Adipose tissue (tissue), 3 donors: ENCODE measurements around the gene OR5B17. TPM values are rescaled to one million over a fixed set of nuclear protein-coding genes. Genes with fewer than 3 reads are reported as not detected.
"Not testable (repeated sequence)": the region's sequence is repeated elsewhere in the genome, so short reads cannot be mapped to it uniquely, and the experiment has no call there.

ENCODE experiments used
- H3K27ac ChIP-seq: one replicate; pipeline ENCODE4 v1.5.1; 2013; ENCODE audit warnings: low read depth, low read length
- WGBS, 3 donors: extraction: QIAGEN DNeasy Blood & Tissue Kit; methylation state at CpG; one replicate each; pipeline ENCODE4 v1.1.7; 2013; 5-methylcytosine and 5-hydroxymethylcytosine counted together
- polyA plus RNA-seq, 3 donors: library from polyadenylated mRNA; stranded (reverse); fragments of 200-250 nt; gene quantifications; one replicate each; pipeline ENCODE4 v1.2.3, GENCODE V29; 2013
- donor health status: healthy with polysubstance abuse.
- donor health status: Bipolar disorder and iron deficiency.
- donor health status: healthy.

Gene OR5B17
- polyA plus RNA-seq, result not detected

- 40 to 48% (median 47%) methylated on average over 1 of the region's 1 CpG for WGBS, 3 donors
- H3K27ac ChIP-seq, result no peak within 1 kb of the TSS
These were observed at the start of gene OR5B17 for GRCh38 chr11:58358969-58359368. TSS of gene OR5B17 (minus strand) at chr11:58359069. CDS start at chr11:58359069, 0 bp downstream.

- no peak within 1 kb of the TSS for H3K27ac ChIP-seq
- WGBS, 3 donors, result 51 to 72% (median 70%) methylated on average over 1 of the region's 1 CpG
These were observed 47.9 kb upstream of the OR5B17 start, which contains the start of gene OR5B3 for GRCh38 chr11:58406774-58407173. TSS of gene OR5B3 (minus strand) at chr11:58406874. CDS start at chr11:58403409, 3,465 bp downstream.

GRCh38 chr11:58399622-58400021, 40.8 kb upstream of the OR5B17 start:
- WGBS, 3 donors, result 86 to 92% (median 88%) methylated on average over 1 of the region's 2 CpGs
- not testable (repeated sequence) for H3K27ac ChIP-seq

- WGBS, 3 donors, result 78 to 85% (median 79%) methylated on average over 2 of the region's 2 CpGs
- H3K27ac ChIP-seq, result no peak overlapping the region
These were observed 36.7 kb upstream of the OR5B17 start for GRCh38 chr11:58395581-58395980.

- no peak overlapping the region for H3K27ac ChIP-seq
These were observed 35.3 kb upstream of the OR5B17 start for GRCh38 chr11:58394195-58394594.

- no peak overlapping the region for H3K27ac ChIP-seq
- 24 to 33% (median 33%) methylated on average over 1 of the region's 1 CpG for WGBS, 3 donors
These were observed 33.9 kb upstream of the OR5B17 start for GRCh38 chr11:58392746-58393145.

GRCh38 chr11:58391879-58392278, 33.0 kb upstream of the OR5B17 start:
- no peak overlapping the region for H3K27ac ChIP-seq
- 95 to 98% (median 96%) methylated on average over 1 of the region's 1 CpG for WGBS, 3 donors

- WGBS, 3 donors, result 76 to 86% (median 85%) methylated on average over 15 to 18 of the region's 18 CpGs
- no peak overlapping the region for H3K27ac ChIP-seq
These were observed 31.7 kb upstream of the OR5B17 start for GRCh38 chr11:58390551-58391063.

GRCh38 chr11:58354727-58355126, 4.1 kb downstream of the OR5B17 start:
- WGBS, 3 donors, result 76 to 86% (median 79%) methylated on average over 3 of the region's 3 CpGs
- no peak overlapping the region for H3K27ac ChIP-seq

- 38 to 59% (median 42%) methylated on average over 2 of the region's 2 CpGs for WGBS, 3 donors
- no peak overlapping the region for H3K27ac ChIP-seq
These were observed 13.7 kb downstream of the OR5B17 start for GRCh38 chr11:58345204-58345603.

GRCh38 chr11:58334708-58335107, 24.2 kb downstream of the OR5B17 start:
- no peak overlapping the region for H3K27ac ChIP-seq

- H3K27ac ChIP-seq, result no peak overlapping the region
- WGBS, 3 donors, result 72 to 88% (median 86%) methylated on average over 2 of the region's 2 CpGs
These were observed 28.0 kb downstream of the OR5B17 start for GRCh38 chr11:58330861-58331260.

- WGBS, 3 donors, result 46 to 47% (median 47%) methylated on average over 3 of the region's 3 CpGs
These were observed 40.3 kb downstream of the OR5B17 start for GRCh38 chr11:58318532-58318931.

GRCh38 chr11:58316142-58316541, 42.7 kb downstream of the OR5B17 start:
- no peak overlapping the region for H3K27ac ChIP-seq
- 69 to 76% (median 74%) methylated on average over 2 of the region's 2 CpGs for WGBS, 3 donors

More at GRCh38 chr11:58318532-58318931, 40.3 kb downstream of the OR5B17 start:
- H3K27ac ChIP-seq, result no peak overlapping the region

Other genes starting within 250 kb of the OR5B17 start
- gene OR9I1, start 233.5 kb downstream of the OR5B17 start, polyA plus RNA-seq, result not detected
- gene OR9Q2, start 170.0 kb downstream of the OR5B17 start, polyA plus RNA-seq, result not detected
- gene OR1S2, start 154.9 kb downstream of the OR5B17 start, polyA plus RNA-seq, result not detected
- gene OR1S1, start 146.3 kb downstream of the OR5B17 start, polyA plus RNA-seq, result not detected
- under 1 TPM in 1 of 3 donors, not detected in 2; 0.06 TPM for gene OR10Q1, start 130.2 kb downstream of the OR5B17 start, polyA plus RNA-seq
- not detected for gene OR10W1, start 90.8 kb downstream of the OR5B17 start, polyA plus RNA-seq
- gene OR5B3, start 47.8 kb upstream of the OR5B17 start, polyA plus RNA-seq, result not detected
- gene OR5B2, start 69.1 kb upstream of the OR5B17 start, polyA plus RNA-seq, result not detected
- gene OR5B12, start 83.2 kb upstream of the OR5B17 start, polyA plus RNA-seq, result not detected
- gene OR5B21, start 149.0 kb upstream of the OR5B17 start, polyA plus RNA-seq, result not detected
- gene LPXN, start 216.8 kb upstream of the OR5B17 start, polyA plus RNA-seq, result 1 to 10 TPM; 3.3 to 7.5 (median 5.6) TPM
- 10 to 100 TPM; 10.8 to 31.7 (median 23.8) TPM for gene ZFP91, start 220.0 kb upstream of the OR5B17 start, polyA plus RNA-seq